Umbilical cord (tissue), 2 donors: ENCODE data around the gene CPA3. TPM values are rescaled to one million over a fixed set of nuclear protein-coding genes. Genes with fewer than 3 reads are reported as not detected.

ENCODE experiments used
- DNase-seq: peaks from one replicate; pipeline ENCODE4 v3.0.0-alpha.2; 2015; ENCODE audit warnings: low spot score
- total RNA-seq: library from RNA; depleted of rRNA; stranded (reverse); fragments of >200 nt; gene quantifications from one replicate; pipeline ENCODE4 v1.2.3, GENCODE V29; 2014; ENCODE audit warnings: low replicate concordance; ENCODE audit not compliant: insufficient read depth

CPA3 gene
- total RNA-seq, 1 donor from 2014 or later: 12.3 TPM

- DNase-seq: no peak
Measured at GRCh38 chr3:148914936-148915690, 50.0 kb downstream of the CPA3 start.

- no peak for DNase-seq
Measured at GRCh38 chr3:148916132-148916531, 51.0 kb downstream of the CPA3 start.

GRCh38 chr3:148922467-148922866 is 57.4 kb downstream of the CPA3 start:
- no peak for DNase-seq

GRCh38 chr3:148923592-148923991 is 58.5 kb downstream of the CPA3 start:
- DNase-seq: no peak

GRCh38 chr3:148924562-148924961 is 59.5 kb downstream of the CPA3 start:
- DNase-seq: no peak

- no peak for DNase-seq
Measured at GRCh38 chr3:148925845-148926244, 60.7 kb downstream of the CPA3 start.

- no peak for DNase-seq
Measured at GRCh38 chr3:148930752-148931151, 65.7 kb downstream of the CPA3 start.

GRCh38 chr3:148931574-148931973 is 66.5 kb downstream of the CPA3 start:
- DNase-seq: no peak

GRCh38 chr3:148932972-148933371 is 67.9 kb downstream of the CPA3 start:
- no peak for DNase-seq

- DNase-seq: no peak
Measured at GRCh38 chr3:148937467-148938255, 72.6 kb downstream of the CPA3 start.

- no peak for DNase-seq
Measured at GRCh38 chr3:148938306-148938705, 73.2 kb downstream of the CPA3 start.

- DNase-seq: no peak
Measured at GRCh38 chr3:148938936-148939335, 73.8 kb downstream of the CPA3 start.

GRCh38 chr3:148940983-148941382 is 75.9 kb downstream of the CPA3 start:
- no peak for DNase-seq

GRCh38 chr3:148943506-148944205 is 78.6 kb downstream of the CPA3 start:
- peak; percentile 75 for DNase-seq

GRCh38 chr3:148945116-148945515 is 80.0 kb downstream of the CPA3 start:
- DNase-seq: no peak

Other genes starting within 250 kb of the CPA3 start
- gene AGTR1, start 167.4 kb upstream of the CPA3 start, total RNA-seq: 22.1 TPM
- gene CPB1, start 37.5 kb upstream of the CPA3 start, total RNA-seq: 4.6 TPM
- 40.2 TPM for gene GYG1, start 126.2 kb downstream of the CPA3 start, total RNA-seq
- 52.0 TPM for gene HLTF, start 221.2 kb downstream of the CPA3 start, total RNA-seq